GM19395 (cell line): ENCODE measurements around the gene SAMD4B.
A peak's percentile ranks its signal among the peaks of the same experiment; 100 is the strongest.
"Not testable (repeated sequence)": the region's sequence is repeated elsewhere in the genome, so short reads cannot be mapped to it uniquely, and the experiment has no call there.

ENCODE experiments used
- ATAC-seq: cut with Tn5 transposase; IDR thresholded peaks from one replicate; pipeline ENCODE4 v1.9.1; 2021; ENCODE audit warnings: mild to moderate bottlenecking, moderate library complexity; ENCODE audit not compliant: unreplicated experiment

Gene SAMD4B

DNA sequence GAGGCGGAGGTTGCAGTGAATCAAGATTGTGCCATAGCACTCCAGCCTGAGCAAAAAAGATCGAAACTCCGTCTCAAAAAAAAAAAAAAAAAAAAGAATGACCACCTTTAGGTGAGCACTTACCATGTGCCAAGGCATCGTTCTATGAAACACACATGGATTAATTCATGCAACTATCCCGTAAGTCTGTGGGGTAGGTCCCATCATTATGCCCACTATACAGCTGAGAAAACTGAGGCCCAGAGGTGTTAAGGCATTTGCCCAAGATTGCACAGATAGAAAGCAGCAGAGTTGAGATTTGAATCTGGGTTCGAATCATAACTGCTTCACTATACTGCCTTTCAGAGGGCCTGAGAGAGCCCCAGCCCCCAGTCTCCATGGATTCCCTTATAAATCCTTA lies 8.7 kb upstream of the SAMD4B start:
- no peak for ATAC-seq

DNA sequence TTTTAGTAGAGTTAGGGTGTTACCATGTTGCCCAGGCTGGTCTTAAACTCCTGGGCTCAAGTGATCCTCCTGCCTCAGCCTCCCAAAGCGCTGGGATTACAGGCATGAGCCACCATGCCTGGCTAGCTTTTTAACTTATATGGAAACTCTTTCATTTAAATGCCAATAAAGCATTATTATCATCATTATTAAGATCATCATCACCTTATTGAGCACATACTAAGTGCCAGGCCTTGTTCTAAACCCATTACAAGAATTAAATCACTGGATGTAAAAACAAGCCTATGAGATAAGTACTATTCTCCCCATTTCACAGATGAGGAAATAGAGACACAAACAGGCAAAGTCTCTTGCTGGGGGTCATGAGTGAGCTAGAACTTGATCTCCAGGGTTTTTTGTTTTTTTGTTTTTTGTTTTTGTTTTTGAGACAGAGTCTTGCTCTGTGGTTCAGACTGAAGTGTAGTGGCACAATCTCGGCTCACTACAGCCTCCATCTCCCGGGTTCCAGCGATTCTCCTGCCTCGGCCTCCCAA lies 7.7 kb upstream of the SAMD4B start:
- ATAC-seq = no peak

DNA sequence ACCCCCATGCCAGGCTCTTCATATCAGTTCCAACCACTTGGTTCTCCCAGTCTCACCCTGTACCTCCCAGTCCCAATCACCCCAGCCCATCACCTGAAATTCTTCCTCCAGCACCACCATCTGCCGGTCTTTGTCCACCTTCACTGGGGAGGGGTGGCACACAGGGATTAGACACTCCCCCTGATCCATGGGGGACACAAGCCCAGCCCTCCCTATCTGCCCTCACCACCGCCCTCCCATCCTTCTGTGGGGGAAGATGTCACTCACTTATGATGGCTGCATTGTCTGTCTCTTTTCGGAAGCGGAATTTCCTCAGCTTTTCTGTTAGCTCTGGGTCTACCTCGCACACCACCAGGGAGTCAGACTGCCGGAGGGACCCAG lies 7.1 kb upstream of the SAMD4B start:
- peak; percentile 12 for ATAC-seq

DNA sequence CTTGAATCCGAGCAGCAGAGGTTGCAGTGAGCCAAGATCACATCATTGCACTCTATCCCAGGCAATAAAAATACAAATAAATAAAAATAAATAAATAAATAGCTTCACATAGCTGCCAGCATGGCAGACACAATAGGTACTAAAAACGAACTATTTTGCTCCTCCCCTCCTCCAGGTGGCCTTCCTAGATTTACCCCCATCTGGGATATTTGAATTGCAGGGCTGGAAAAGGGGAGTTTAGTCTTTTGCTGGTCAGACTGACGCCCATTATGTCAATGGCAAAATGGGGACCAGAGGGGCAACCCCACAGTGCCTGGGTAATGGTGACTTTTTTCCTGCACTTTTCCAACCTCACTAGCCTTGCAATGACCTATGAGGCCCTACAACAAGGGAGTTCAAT lies 5.7 kb upstream of the SAMD4B start:
- no peak for ATAC-seq

DNA sequence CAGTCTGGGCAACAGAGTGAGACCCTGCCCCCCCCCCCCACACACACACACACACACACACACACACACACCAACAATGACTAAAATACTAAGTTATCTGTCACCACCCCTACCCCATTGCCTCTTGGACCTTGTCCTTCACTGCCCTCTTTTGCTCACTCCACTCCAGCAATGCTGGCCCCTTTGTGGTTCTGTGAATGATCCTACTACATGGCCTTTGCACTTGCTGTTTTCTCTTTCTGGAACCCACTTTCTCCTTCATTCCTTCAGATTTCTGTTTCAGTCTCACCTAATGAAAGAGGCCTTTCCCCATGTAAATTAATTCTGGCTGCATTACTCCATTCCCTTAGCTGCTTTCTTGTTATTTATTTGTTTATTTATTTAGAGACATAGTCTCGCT lies 2.5 kb upstream of the SAMD4B start:
- ATAC-seq = no peak

DNA sequence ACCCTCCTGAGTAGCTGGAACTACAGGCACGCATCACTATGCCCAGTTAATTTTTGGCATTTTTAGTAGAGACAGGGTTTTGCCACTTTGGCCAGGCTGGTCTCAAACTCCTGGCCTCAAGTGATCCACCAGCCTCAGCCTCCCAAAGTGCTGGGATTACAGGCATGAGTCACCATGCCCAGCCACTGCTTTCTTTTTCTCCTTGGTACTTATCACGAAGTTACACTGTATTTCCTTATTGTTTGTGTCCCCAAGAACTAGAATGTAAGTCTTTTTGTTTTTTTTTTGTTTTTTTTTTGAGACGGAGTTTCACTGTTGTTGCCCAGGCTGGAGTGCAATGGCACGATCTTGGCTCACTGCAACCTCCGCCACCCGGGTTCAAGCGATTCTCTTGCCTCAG lies 2.1 kb upstream of the SAMD4B start:
- ATAC-seq = not testable (repeated sequence)

DNA sequence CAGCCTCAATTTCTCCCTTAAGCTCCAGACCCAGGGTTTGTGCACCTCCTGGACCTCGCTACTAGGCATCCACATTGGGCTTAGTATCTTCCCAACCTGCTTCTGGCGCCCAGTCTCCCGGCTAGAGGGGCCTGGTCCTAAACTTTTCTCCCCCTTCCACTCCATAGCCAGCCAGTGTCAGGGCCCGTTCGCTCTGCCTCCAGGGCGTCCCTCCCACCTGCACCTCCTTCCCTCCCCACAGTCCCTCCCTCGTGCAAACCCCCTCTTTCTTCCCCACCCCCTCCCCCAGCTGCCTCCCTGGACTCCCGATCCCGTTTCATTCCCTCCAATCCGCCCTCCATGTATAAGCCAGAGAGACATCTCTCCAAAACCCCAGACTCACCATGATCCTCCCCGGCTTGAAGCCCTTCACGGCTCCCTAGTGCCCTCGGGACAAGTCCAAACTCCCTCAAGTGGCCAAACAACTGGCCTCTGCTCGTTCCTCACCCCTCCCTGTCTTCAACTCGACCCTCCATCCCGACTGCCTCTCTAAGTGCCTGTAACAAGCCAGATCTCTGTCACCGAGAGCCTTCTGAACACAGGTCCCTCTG lies 997 bp upstream of the SAMD4B start:
- no peak for ATAC-seq

DNA sequence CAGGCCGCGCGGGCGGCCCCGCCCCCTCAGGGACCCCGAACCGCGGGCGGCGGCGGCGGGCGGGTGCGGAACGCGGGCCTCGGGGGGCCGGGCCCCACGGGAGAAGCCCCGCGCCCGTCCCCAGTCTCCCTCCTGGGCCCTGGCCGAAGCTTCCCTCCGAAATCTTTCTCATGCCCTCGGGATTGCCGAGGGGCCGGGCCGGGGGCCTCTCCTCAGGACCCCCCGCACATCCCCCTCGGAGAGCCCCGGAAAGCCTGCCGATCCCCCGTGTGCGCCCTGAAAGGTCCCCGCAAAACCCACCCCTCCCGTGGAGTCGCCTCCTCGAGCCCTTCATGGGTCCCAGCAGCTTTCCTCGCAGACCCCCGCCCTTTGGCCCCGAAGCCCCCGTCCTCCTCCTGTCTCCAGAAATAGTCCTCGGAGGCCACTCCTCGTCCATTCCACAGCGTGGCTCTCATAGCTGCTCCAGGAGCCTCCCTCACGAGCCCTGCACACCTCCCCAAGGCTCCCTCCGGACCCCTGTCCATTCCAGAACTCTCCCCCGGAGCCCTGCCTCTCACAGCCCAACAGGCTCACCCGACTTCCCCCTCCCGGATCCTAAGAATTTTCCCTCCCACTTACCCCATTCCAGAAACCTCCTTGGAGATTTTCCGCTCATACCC lies 555 bp downstream of the SAMD4B start:
- no peak for ATAC-seq

DNA sequence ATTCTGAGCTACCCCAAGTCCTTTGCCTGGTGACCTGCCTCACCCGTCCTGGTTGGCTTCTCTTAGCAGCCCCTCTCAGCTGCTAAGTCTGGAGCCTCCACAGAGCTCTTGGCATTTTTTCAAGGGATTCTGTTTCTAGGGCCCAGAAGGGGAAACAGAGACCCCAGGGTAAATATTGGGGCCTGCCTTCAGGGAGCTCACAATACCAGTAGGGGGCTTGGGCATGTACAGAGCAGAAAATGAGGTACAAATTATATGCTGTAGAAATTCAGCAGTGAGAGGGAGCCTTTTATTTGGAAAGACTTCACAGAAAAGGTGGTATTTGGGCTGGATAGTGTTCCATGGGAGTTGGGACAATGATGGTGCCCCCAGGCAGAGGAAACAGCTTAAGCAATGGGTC lies 3.7 kb downstream of the SAMD4B start:
- ATAC-seq = no peak

DNA sequence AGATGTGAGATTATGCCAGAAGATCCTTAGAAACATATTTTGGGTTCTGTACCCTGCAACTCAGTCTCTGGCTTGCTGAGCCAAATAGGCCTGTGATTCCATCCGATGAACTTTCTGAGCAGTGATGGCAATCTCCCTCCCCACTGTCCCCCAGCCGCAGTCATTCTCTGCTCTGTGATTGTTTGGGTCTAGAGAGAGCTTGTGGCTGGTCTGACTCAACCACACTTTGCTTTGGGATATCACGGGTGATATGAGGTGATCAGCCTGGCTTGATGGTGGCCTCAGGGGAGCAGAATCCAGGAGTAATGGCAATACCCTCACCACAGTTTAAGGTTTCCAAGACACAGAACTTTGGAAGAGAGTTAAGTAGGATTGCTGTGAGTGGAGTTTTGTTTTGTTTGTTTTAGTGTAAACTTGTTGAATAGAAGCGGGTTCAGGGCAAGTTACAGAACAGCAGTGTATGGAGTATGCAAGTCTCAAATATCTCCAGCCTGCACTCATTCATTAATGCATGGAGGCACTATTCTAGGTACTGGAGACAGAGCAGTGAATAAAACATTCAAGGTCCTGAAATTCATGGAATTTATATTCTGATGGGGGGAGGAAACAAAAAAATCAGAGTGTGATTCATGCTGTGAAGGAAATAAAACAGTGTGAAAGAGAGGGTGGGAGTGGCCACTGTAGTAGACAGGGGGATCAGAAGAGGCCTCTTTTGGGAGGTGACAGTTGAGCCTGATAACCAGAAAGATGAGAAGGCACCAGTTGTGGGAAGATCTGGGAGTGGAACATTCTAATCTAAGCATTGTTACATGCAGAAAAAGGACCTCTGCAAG lies 5.3 kb downstream of the SAMD4B start:
- ATAC-seq = no peak

DNA sequence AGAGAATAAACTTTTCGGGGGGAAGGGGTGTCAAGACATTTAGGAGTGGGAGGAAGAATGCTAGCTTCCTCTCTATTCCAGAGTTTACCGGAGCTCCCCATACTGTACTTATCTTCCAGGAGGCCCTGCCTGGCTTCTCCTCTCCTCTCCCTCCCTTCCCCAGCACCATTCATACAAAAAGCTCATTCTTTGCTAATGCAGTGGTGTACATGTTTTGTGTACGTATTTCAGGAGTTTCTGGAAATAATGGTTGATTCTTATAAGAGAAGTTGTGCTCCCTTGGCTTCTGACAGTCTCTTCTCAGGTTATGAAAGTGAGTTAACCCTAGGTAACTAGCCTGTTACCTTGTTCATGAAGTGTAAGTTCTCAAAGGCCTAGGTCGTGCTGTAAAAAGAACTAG lies 7.1 kb downstream of the SAMD4B start:
- ATAC-seq = no peak

DNA sequence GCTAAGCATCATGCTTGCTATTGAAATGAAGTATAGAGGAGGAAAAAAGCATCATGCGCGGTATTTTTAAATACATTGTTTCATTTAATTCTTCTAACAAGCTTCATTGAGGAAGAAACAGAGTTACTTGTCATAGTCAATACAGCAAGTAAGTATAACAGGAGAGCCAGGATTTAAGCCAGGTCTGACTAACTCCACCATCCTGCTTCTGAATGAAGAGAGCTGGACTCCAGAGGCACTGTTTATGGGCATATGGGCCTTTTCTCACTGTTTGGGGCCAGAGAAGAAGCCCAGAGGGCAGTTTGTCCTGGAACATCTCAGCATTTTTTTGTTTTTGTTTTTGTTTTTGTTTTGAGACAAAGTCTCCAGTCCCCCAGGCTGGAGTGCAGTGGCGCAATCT lies 7.9 kb downstream of the SAMD4B start:
- no peak for ATAC-seq

DNA sequence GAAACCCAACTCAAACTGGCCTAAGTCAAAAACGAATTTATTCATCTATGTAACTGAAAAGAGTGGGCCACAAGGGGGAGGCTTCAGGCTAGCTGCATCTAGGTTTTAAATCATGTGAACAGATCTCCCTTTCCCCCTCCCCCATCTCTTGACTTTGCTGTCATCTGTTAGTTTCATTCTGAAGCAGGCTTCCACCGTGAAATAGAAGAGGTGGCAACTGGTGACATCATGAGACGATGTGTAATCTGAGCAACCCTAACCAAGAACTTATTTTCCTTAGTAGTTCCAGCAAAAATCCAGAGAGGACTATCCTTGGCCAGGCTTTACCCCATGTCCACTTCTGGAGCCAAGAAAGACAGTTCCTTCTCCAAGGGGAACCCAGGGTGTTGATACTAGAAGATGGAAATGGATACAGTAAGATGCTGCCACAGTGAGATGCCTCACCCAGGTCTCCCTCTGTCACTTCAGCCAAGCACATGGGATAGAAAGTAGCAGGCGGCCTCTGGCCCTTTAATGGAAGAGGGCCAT lies 9.4 kb downstream of the SAMD4B start:
- peak; percentile 80 for ATAC-seq

DNA sequence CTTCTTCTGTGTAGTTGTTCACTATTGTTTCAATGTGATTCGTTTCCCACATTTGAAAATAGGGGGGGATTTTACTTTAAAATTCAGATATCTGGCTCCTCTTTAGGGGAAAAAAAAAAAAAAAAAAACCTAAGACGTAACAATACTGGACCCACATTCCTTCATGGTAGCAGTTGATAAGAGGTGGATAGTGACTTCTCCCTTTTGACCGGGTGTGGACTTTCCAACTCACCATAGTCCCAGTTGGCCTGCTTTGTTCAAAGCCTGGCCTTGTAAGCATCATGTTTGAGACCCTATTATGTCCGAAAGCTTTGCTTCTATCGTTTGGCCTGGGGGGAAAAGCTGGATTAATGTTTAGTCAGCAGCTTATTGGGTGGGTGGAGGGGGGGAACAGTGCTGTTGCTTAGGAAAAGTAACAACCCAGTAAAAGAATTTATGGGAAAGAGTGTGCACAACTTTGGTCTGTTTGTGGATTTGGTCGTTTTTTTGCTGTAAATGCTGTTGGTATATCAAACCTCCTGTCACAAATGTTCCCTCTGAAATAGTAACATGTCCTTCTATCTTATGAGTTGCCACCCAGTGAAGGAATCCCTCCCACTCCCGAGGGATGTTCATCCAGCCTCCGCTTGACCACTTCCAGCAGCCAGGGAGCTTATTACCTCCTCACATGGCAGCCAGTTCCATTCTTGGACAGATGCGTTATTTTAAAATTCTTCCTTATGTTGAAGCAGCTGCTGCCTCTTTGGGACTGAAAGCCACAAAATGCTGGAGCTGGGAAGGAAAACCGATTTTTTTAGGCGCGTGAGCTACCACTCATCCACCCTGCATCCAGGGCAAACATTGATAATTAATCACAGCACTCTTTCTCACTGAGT lies 10.4 kb downstream of the SAMD4B start:
- ATAC-seq = no peak

DNA sequence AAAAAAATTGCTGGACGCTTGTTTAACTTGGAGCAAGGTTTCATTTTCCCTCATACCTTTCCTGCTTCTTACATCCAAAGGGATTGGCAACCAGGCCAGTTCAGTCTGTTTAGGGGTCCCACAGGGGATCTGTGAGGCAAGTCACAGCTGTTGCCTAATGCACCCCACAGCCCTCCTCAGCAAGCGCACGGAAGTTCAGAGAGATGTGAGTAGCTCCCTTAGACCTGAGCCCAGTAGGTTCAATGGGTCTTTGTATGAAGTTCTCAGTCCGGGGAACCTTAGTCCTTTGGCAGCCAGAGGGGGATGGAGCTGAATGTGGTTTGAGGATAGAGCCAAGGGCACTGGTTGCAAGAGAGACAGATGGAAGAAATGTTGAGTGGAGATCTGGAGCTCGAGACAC lies 13.0 kb downstream of the SAMD4B start:
- ATAC-seq = no peak

DNA sequence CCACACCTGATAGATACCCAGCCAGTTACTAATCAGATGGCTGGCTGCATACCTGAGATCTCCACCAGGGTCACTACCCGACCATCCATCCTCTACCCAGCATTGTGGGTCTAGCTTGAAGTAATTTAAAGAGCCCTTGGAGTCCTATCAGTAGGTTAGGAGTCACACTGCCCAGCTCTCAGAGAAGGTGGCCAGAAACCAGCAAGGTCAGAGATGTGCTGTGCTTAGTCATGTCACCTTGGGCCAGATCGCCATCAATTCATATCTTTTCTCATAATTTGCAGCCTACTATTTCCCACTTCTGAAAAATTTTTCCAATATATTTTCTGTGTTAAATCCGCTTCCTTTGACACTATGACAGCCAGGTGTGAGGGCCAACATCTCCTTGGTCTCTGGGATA lies 13.9 kb downstream of the SAMD4B start:
- no peak for ATAC-seq

DNA sequence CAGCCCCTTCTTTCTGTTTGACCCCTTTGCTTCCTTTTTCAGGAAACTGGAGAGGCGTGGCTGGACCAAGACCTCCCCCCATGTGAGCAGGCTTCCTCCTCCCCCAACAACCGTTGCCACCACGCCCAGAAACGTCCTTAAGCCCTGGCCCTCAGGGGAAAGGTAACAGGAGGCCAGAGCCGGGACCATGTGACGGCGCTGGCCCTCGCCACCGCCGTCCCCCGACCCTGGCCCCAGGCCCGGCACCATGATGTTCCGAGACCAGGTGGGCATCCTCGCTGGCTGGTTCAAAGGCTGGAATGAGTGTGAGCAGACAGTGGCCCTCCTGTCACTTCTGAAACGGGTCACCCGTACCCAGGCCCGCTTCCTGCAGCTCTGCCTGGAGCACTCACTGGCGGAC lies 14.4 kb downstream of the SAMD4B start:
- ATAC-seq = no peak

DNA sequence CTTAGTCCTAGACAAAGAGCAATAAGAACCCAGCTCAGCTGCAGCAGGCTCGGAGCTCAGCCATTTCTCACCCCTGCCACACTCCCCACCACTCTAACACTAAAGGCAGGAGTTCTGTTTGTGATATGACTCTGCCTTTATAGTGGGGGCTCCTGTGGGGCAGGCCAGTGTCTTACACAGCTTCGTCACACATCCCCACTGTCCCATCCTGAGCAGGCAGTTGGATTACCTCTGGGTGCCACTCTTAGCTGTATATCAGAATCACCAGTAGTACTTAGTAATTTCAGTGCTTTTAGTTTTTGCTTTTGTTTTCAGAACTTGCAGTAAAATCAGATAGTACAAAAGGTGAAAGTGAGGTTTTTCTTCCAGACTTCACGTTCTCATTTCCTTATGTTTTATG lies 16.8 kb downstream of the SAMD4B start:
- no peak for ATAC-seq

DNA sequence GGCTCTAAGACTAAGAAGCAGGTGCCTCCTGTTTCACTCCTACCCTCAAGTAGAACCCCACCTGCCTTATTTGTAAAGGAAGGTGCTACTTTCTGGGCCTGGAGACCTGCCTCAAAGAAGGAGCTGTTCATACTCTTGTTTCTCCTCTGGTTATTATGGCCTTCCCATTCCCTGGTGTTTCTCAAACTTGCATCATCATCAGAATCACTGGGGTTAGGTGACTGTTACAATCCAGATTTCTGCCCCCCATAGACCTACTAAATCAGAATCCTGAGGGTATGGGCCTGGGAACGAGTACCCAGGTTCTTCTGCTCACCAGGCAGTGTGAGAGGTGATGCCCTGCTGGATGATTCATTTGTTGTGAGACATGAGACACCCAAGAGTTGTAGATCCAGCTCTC lies 18.4 kb downstream of the SAMD4B start:
- ATAC-seq = no peak

DNA sequence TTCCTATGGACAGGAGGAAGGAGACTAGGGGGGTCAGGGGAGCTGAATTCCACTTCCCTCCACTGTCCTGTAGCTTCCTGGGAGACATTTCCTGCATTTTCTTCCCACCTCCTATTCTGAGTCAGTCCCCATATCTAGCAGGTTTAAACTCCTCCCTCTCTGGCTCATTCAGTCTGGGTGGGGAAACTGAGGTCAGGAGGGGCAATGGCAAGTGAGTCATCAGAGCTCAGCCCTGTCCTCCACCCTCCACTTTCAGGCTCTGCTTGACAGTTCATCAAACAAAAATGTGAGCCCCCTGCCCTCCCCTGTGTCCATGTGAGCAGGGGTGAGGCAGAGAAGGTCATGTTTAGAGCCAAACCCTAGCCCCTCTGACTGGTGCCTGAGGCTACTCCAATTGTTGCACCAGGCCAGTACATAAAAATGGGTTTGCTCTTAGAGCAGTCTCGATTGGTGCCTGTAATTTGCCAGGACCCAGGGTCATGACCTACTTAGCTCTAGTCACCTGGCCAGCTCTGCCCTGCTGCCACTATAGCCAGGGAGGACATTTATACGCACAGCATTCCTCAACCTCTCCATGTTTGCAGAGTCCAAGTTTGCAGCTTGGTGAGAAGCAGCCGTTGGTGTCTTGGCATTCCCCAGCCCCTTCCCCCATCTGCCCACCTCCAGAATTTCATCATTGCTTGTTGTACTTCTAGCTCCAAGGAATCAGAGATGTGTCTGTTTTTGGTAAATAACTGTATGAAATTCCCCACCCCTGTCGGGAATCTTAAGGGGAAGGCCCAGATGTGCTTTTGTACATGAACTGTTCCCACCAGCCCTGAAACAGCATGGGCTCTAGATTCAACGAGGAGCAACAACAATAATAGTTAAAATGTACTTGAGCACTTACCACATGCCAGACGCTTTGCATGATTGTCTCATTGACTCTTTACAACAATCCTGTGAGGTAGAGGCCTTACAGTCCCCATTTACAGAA lies 20.7 kb downstream of the SAMD4B start:
- no peak for ATAC-seq
